H9 (cell line): Measurements from ENCODE around the gene RBFOX2. TPM values are rescaled to one million over a fixed set of nuclear protein-coding genes. Genes with fewer than 3 reads are reported as not detected.

ENCODE experiments used
- DNase-seq: peaks from one replicate; pipeline ENCODE4 v3.0.0-alpha.2; 2017
- H2AFZ ChIP-seq: one replicate; pipeline ENCODE4 v1.6.1; 2013; ENCODE audit warnings: mild to moderate bottlenecking, low read length, control low read depth, moderate library complexity
- H2AK5ac ChIP-seq: 2 replicates; pipeline ENCODE4 v1.6.1; 2013; ENCODE audit warnings: low read length, control low read depth, mixed read lengths; ENCODE audit not compliant: insufficient read length
- H2BK120ac ChIP-seq: one replicate; pipeline ENCODE4 v1.6.1; 2013; ENCODE audit warnings: low read depth, mild to moderate bottlenecking, low read length, control low read depth, inconsistent platforms; ENCODE audit not compliant: poor library complexity, severe bottlenecking
- H2BK12ac ChIP-seq: 2 replicates; pipeline ENCODE4 v1.6.1; 2013; ENCODE audit warnings: low read length, control low read depth, mixed read lengths, low read depth; ENCODE audit not compliant: insufficient read length
- H2BK15ac ChIP-seq: 2 replicates; pipeline ENCODE4 v1.6.1; 2013; ENCODE audit warnings: low read depth, low read length, control low read depth
- H2BK20ac ChIP-seq: one replicate; pipeline ENCODE4 v1.6.1; 2013; ENCODE audit warnings: low read depth, mild to moderate bottlenecking, low read length, control low read depth, inconsistent platforms; ENCODE audit not compliant: poor library complexity, severe bottlenecking
- H2BK5ac ChIP-seq: 2 replicates; pipeline ENCODE4 v1.6.1; 2013; ENCODE audit warnings: low read length, control low read depth, mixed read lengths; ENCODE audit not compliant: insufficient read length
- H3K14ac ChIP-seq: 2 replicates; pipeline ENCODE4 v1.6.1; 2013; ENCODE audit warnings: low read length, control low read depth; ENCODE audit not compliant: insufficient read depth
- H3K18ac ChIP-seq: 2 replicates; pipeline ENCODE4 v1.6.1; 2013; ENCODE audit warnings: low read depth, mild to moderate bottlenecking, mixed read lengths, low read length, control low read depth; ENCODE audit not compliant: insufficient read length
- H3K23ac ChIP-seq: 2 replicates; pipeline ENCODE4 v1.6.1; 2013; ENCODE audit warnings: low read length, control low read depth, mixed read lengths, low read depth; ENCODE audit not compliant: insufficient read length
- H3K23me2 ChIP-seq: 2 replicates; pipeline ENCODE4 v1.6.1; 2013; ENCODE audit warnings: low read depth, mild to moderate bottlenecking, mixed read lengths, low read length, control low read depth; ENCODE audit not compliant: insufficient read length, poor library complexity, severe bottlenecking
- H3K27ac ChIP-seq: 2 replicates; pipeline ENCODE4 v1.5.1; 2013; ENCODE audit warnings: low read length, control low read depth, mixed read lengths, low read depth; ENCODE audit not compliant: insufficient read length
- H3K27me3 ChIP-seq: 2 replicates; pipeline ENCODE4 v1.6.1; 2013; ENCODE audit warnings: low read length, control low read depth, inconsistent platforms; ENCODE audit not compliant: insufficient read depth
- H3K4ac ChIP-seq: 2 replicates; pipeline ENCODE4 v1.6.1; 2013; ENCODE audit warnings: low read depth, mild to moderate bottlenecking, control low read depth, inconsistent platforms, low read length, moderate library complexity
- H3K4me1 ChIP-seq: 2 replicates; pipeline ENCODE4 v1.6.1; 2013; ENCODE audit warnings: low read length, control low read depth, inconsistent platforms; ENCODE audit not compliant: insufficient read depth
- H3K4me2 ChIP-seq: 2 replicates; pipeline ENCODE4 v1.6.1; 2013; ENCODE audit warnings: low read length, control low read depth, mixed read lengths; ENCODE audit not compliant: insufficient read length, insufficient read depth
- H3K56ac ChIP-seq: 2 replicates; pipeline ENCODE4 v1.6.1; 2013; ENCODE audit warnings: low read depth, mild to moderate bottlenecking, mixed read lengths, low read length, control low read depth; ENCODE audit not compliant: insufficient read length
- H3K79me1 ChIP-seq: 2 replicates; pipeline ENCODE4 v1.6.1; 2013; ENCODE audit warnings: low read depth, mild to moderate bottlenecking, moderate library complexity, low read length, control low read depth, inconsistent platforms; ENCODE audit not compliant: insufficient read depth, poor library complexity, severe bottlenecking
- H3K79me2 ChIP-seq: 2 replicates; pipeline ENCODE4 v1.6.1; 2013; ENCODE audit warnings: low read length, control low read depth, inconsistent platforms; ENCODE audit not compliant: insufficient read depth
- H3K9ac ChIP-seq: 2 replicates; pipeline ENCODE4 v1.6.1; 2013; ENCODE audit warnings: low read length, control low read depth, mixed read lengths; ENCODE audit not compliant: insufficient read length; ENCODE audit errors: extremely low read depth
- H3K9me3 ChIP-seq: one replicate; pipeline ENCODE4 v1.6.1; 2013; ENCODE audit warnings: low read depth, low read length, inconsistent platforms; ENCODE audit not compliant: control insufficient read depth
- H3T11ph ChIP-seq: one replicate; pipeline ENCODE4 v1.6.1; 2013; ENCODE audit warnings: mild to moderate bottlenecking, low read length, control low read depth, inconsistent platforms
- H4K20me1 ChIP-seq: one replicate; pipeline ENCODE4 v1.6.1; 2013; ENCODE audit not compliant: control insufficient read depth, insufficient read length, insufficient read depth
- H4K5ac ChIP-seq: 2 replicates; pipeline ENCODE4 v1.6.1; 2013; ENCODE audit warnings: low read depth, mild to moderate bottlenecking, mixed read lengths, low read length, control low read depth; ENCODE audit not compliant: insufficient read length
- H4K8ac ChIP-seq: replicated peaks from 2 replicates; pipeline ENCODE4 v1.6.1; 2013; ENCODE audit warnings: low read length, control low read depth, mixed read lengths, low read depth; ENCODE audit not compliant: insufficient read length
- H4K91ac ChIP-seq: 2 replicates; pipeline ENCODE4 v1.6.1; 2013; ENCODE audit warnings: low read depth, mild to moderate bottlenecking, moderate library complexity, mixed read lengths, low read length, control low read depth; ENCODE audit not compliant: insufficient read length
- H3K27ac Mint-ChIP-seq, 3 experiments: 2 replicates in 2 of 3; 3 replicates in 1 of 3; pipeline ENCODE4 v1.8.0; 2020 to 2021; ENCODE audit warnings: mixed read lengths in 3 of 3, mild to moderate bottlenecking in 1 of 3, moderate library complexity in 1 of 3
- H3K27me3 Mint-ChIP-seq: 2 replicates; pipeline ENCODE4 v1.8.0; 2021; ENCODE audit warnings: low read depth, mild to moderate bottlenecking, moderate library complexity, mixed read lengths
- H3K36me3 Mint-ChIP-seq, 3 experiments: 2 replicates in 2 of 3; 3 replicates in 1 of 3; pipeline ENCODE4 v1.8.0; 2020 to 2021; ENCODE audit warnings: low read depth in 3 of 3, mixed read lengths in 3 of 3; ENCODE audit not compliant: insufficient read depth in 1 of 3
- H3K4me1 Mint-ChIP-seq, 2 experiments: 2 replicates each; pipeline ENCODE4 v1.8.0; 2020; ENCODE audit warnings: mixed read lengths in 2 of 2
- H3K4me3 Mint-ChIP-seq, 2 experiments: 2 replicates in 1 of 2; 3 replicates in 1 of 2; pipeline ENCODE4 v1.8.0; 2020 to 2021; ENCODE audit warnings: mild to moderate bottlenecking in 2 of 2, mixed read lengths in 2 of 2, moderate library complexity in 1 of 2
- H3K9me3 Mint-ChIP-seq, 2 experiments: 2 replicates in 1 of 2; 3 replicates in 1 of 2; pipeline ENCODE4 v1.8.0; 2020; ENCODE audit warnings: mild to moderate bottlenecking in 2 of 2, mixed read lengths in 2 of 2, moderate library complexity in 1 of 2
- CTCF ChIP-seq: fragments of 200-600 bp; sonication (generic); conservative IDR thresholded peaks from 3 replicates; pipeline ENCODE4 v1.8.0; 2021; ENCODE audit warnings: antibody characterized with exemption, mild to moderate bottlenecking
- WGBS: extraction: QIAGEN DNeasy Blood & Tissue Kit; methylation state at CpG from one replicate; pipeline ENCODE4 v1.1.7; 2013; ENCODE audit warnings: missing lambda C conversion rate, low lambda C conversion rate, mixed read lengths; ENCODE audit not compliant: insufficient read length; ENCODE audit errors: extremely low coverage; 5-methylcytosine and 5-hydroxymethylcytosine counted together
- total RNA-seq: library from RNA; stranded (reverse); gene quantifications from 2 replicates; pipeline ENCODE4 v1.2.1, GENCODE V29; 2021

RBFOX2 gene
- total RNA-seq, 1 experiment from 2014 or later, result 84.7 TPM

DNA sequence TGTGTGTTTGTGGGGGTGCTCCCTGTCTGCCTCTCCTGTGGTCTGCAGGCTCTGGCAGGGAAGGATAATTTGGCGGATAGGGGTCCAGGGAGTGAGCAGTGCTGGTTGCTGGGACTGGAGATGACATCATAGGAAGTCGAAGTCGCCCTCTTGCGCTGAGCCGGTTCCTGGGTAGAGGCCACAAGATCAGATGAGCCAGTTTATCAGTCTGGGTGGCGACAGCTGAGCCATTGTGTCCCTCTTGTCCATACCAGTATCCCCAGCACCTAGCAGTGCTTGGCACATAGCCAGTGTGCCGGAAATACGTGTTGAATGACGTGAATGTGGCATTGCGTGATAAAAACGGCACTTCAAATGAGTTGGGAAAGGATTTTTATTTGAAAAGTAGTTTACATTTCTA lies 301.2 kb downstream of the RBFOX2 start:
- H3K79me1 ChIP-seq, result no peaks in the 10 kb centered on the region
- H3K36me3 Mint-ChIP-seq, result no peaks in the 10 kb centered on the region
- H3K23me2 ChIP-seq, result no peaks in the 10 kb centered on the region
- TF ChIP-seq CTCF, result no peak
- H4K8ac ChIP-seq, result no peak overlapping the region
- H2BK120ac ChIP-seq, result no peak overlapping the region
- no peak overlapping the region for H2AFZ ChIP-seq
- H3K4ac ChIP-seq, result no peak overlapping the region
- H2BK20ac ChIP-seq, result no peak overlapping the region
- H3K79me2 ChIP-seq, result no peaks in the 10 kb centered on the region
- peaks cover 0 to 10% of the 10 kb centered on the region in 2 experiments; a peak in 2 of 4 replicates for H3K4me1 Mint-ChIP-seq
- H3K4me2 ChIP-seq, result no peak overlapping the region
- no peaks in the 10 kb centered on the region for H3K4me1 ChIP-seq
- no peaks in the 10 kb centered on the region for H4K20me1 ChIP-seq
- no peak overlapping the region for H3T11ph ChIP-seq
- H2AK5ac ChIP-seq, result no peak overlapping the region
- H3K27ac Mint-ChIP-seq, result no peak overlapping the region
- H3K4me3 Mint-ChIP-seq, result no peak overlapping the region
- H3K9me3 Mint-ChIP-seq, result no peaks in the 10 kb centered on the region
- H3K18ac ChIP-seq, result no peak overlapping the region
- no peak overlapping the region for H3K27ac ChIP-seq
- no peak overlapping the region for H2BK12ac ChIP-seq
- no peak overlapping the region for H3K56ac ChIP-seq
- H3K9ac ChIP-seq, result no peak overlapping the region
- WGBS, result no CpG with 5 or more reads among the region's 11 CpGs
- H3K9me3 ChIP-seq, result no peaks in the 10 kb centered on the region
- no peak overlapping the region for H2BK15ac ChIP-seq
- peaks cover 7% of the 10 kb centered on the region for H3K27me3 Mint-ChIP-seq
- no peak overlapping the region for H3K23ac ChIP-seq
- H2BK5ac ChIP-seq, result no peak overlapping the region
- no peak overlapping the region for H3K14ac ChIP-seq
- H4K91ac ChIP-seq, result no peak overlapping the region
- no peaks in the 10 kb centered on the region for H3K27me3 ChIP-seq
- no peak for DNase-seq
- no peak overlapping the region for H4K5ac ChIP-seq
